ENCODE results near the gene PGM5.
"Not testable (repeated sequence)": the region's sequence is repeated elsewhere in the genome, so short reads cannot be mapped to it uniquely, and the experiment has no call there.

DNA sequence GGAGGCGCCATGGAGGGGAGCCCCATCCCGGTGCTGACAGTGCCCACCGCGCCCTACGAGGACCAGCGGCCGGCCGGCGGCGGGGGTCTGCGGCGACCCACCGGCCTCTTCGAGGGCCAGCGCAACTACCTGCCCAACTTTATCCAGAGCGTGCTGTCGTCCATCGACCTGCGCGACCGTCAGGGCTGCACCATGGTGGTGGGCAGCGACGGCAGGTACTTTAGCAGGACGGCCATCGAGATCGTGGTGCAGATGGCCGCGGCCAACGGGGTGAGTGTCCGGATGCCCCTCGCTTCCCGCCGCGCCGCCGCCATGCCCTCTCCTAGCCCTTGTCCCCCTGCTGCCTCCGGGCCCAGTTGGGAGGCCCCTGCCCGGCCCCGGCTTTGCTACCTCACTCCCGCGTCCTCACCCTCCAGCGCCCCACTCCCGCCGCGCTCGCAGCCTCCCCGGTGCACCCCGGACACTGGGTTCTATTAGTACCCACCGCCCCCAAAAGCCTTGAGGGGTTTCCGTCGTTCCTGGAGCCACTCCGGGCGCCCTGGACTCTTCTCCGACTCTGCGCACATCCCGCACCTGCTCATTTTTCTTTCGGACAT, 806 bp downstream of the PGM5 start:
- TF ChIP-seq, protein P1, sequence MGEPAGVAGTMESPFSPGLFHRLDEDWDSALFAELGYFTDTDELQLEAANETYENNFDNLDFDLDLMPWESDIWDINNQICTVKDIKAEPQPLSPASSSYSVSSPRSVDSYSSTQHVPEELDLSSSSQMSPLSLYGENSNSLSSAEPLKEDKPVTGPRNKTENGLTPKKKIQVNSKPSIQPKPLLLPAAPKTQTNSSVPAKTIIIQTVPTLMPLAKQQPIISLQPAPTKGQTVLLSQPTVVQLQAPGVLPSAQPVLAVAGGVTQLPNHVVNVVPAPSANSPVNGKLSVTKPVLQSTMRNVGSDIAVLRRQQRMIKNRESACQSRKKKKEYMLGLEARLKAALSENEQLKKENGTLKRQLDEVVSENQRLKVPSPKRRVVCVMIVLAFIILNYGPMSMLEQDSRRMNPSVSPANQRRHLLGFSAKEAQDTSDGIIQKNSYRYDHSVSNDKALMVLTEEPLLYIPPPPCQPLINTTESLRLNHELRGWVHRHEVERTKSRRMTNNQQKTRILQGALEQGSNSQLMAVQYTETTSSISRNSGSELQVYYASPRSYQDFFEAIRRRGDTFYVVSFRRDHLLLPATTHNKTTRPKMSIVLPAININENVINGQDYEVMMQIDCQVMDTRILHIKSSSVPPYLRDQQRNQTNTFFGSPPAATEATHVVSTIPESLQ (CRISPR knock-in tag; IDR thresholded peaks at IDR 0.05), result not testable (repeated sequence)
- TF ChIP-seq, protein P2, sequence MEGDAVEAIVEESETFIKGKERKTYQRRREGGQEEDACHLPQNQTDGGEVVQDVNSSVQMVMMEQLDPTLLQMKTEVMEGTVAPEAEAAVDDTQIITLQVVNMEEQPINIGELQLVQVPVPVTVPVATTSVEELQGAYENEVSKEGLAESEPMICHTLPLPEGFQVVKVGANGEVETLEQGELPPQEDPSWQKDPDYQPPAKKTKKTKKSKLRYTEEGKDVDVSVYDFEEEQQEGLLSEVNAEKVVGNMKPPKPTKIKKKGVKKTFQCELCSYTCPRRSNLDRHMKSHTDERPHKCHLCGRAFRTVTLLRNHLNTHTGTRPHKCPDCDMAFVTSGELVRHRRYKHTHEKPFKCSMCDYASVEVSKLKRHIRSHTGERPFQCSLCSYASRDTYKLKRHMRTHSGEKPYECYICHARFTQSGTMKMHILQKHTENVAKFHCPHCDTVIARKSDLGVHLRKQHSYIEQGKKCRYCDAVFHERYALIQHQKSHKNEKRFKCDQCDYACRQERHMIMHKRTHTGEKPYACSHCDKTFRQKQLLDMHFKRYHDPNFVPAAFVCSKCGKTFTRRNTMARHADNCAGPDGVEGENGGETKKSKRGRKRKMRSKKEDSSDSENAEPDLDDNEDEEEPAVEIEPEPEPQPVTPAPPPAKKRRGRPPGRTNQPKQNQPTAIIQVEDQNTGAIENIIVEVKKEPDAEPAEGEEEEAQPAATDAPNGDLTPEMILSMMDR (IDR thresholded peaks at IDR 0.05), result not testable (repeated sequence)
- not testable (repeated sequence) for TF ChIP-seq ZNF416 (CRISPR knock-in tag; IDR thresholded peaks at IDR 0.05); NR3C1 (CRISPR knock-in tag; conservative IDR thresholded peaks at IDR 0.05; ENCODE audit: low read depth); SP1 (CRISPR knock-in tag; conservative IDR thresholded peaks at IDR 0.05)
- TF ChIP-seq, protein P3, sequence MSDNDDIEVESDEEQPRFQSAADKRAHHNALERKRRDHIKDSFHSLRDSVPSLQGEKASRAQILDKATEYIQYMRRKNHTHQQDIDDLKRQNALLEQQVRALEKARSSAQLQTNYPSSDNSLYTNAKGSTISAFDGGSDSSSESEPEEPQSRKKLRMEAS (CRISPR knock-in tag; IDR thresholded peaks at IDR 0.05), result not testable (repeated sequence)
